KMS-11 (cell line): Measurements from ENCODE around the gene TMEM108.

Source experiments
- H2AFZ ChIP-seq: fragments of 200-600 bp; sonication (generic); 2 replicates; pipeline ENCODE4 v1.6.1; 2016; ENCODE audit warnings: antibody characterized with exemption, mixed run types, low read depth
- H3K27ac ChIP-seq: fragments of 200-600 bp; sonication (generic); 2 replicates; pipeline ENCODE4 v1.6.1; 2016; ENCODE audit warnings: mild to moderate bottlenecking, mixed run types
- H3K27me3 ChIP-seq: fragments of 200-600 bp; sonication (generic); 2 replicates; pipeline ENCODE4 v1.6.1; 2017; ENCODE audit warnings: mild to moderate bottlenecking, low read depth, mixed run types, moderate library complexity; ENCODE audit not compliant: insufficient read depth
- H3K36me3 ChIP-seq: fragments of 200-600 bp; sonication (generic); 2 replicates; pipeline ENCODE4 v1.6.1; 2017; ENCODE audit warnings: mild to moderate bottlenecking, mixed run types; ENCODE audit not compliant: insufficient read depth
- H3K4me1 ChIP-seq: fragments of 200-600 bp; sonication (generic); 2 replicates; pipeline ENCODE4 v1.6.1; 2016; ENCODE audit warnings: mild to moderate bottlenecking, low read depth, mixed run types; ENCODE audit not compliant: poor library complexity, severe bottlenecking
- H3K4me2 ChIP-seq: fragments of 200-600 bp; sonication (generic); 2 replicates; pipeline ENCODE4 v1.7.0; 2016; ENCODE audit warnings: mild to moderate bottlenecking, mixed run types
- H3K4me3 ChIP-seq: fragments of 200-600 bp; sonication (generic); IDR thresholded peaks from 2 replicates; pipeline ENCODE4 v1.6.1; 2017; ENCODE audit warnings: low read depth, low read length, mixed read lengths; ENCODE audit not compliant: insufficient read depth
- H3K79me2 ChIP-seq: fragments of 200-600 bp; sonication (generic); 2 replicates; pipeline ENCODE4 v1.6.1; 2016; ENCODE audit warnings: low read depth, mixed run types; ENCODE audit not compliant: insufficient read depth
- H3K9ac ChIP-seq: fragments of 200-600 bp; sonication (generic); 2 replicates; pipeline ENCODE4 v1.6.1; 2016; ENCODE audit warnings: mild to moderate bottlenecking, mixed run types
- H4K20me1 ChIP-seq: fragments of 200-600 bp; sonication (generic); 2 replicates; pipeline ENCODE4 v1.6.1; 2016; ENCODE audit warnings: mild to moderate bottlenecking, mixed run types; ENCODE audit not compliant: insufficient read depth
- TF ChIP-seq, protein P1 (sequence below): fragments of 200-600 bp; sonication (generic); conservative IDR thresholded peaks from 2 replicates; pipeline ENCODE4 v1.6.1; 2017; ENCODE audit warnings: low read depth, mild to moderate bottlenecking, antibody characterized with exemption, low read length, moderate library complexity, mixed read lengths

TMEM108 gene

DNA sequence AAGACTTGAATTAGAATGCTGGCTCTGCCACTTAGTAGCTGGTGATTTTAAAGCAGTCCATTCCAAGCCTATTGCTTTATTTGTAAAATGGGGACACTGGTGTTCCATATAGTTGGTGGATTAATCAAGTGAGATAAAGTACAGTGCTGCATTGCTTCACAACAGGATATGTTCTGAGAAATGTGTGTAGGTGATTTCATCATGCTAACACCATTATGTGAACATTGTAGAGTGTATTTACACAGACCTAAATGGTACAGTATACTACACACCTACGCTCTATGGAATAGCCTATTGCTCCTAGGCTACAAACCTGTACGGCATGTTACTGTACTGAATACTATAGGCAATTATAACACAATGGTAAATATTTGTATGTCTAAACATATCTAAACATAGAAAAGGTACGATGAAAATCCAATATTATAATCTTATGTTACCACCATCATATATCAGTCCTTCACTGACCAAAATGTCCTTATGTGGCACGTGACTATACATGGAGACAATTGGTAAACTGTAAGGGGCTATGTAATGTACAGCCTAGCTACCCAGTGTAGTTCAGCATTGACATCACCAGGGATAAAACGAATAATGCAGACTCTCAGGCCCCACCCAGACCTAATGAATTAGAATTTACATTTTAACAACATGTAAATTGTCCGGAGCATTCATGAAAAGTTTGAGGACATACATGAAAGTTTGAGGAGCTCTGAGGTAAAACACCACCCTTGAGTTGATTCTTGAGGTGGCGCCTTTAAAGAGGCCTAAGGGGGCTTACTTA is 240.3 kb downstream of the TMEM108 start:
- no peaks in the 10 kb centered on the region for H3K79me2 ChIP-seq
- H3K4me3 ChIP-seq = no peak overlapping the region
- H3K9ac ChIP-seq = no peak overlapping the region
- H3K4me1 ChIP-seq = no peaks in the 10 kb centered on the region
- H3K27me3 ChIP-seq = no peaks in the 10 kb centered on the region
- no peak overlapping the region for H3K4me2 ChIP-seq
- H3K27ac ChIP-seq = no peak overlapping the region
- no peak overlapping the region for H2AFZ ChIP-seq
- TF ChIP-seq, protein P1, sequence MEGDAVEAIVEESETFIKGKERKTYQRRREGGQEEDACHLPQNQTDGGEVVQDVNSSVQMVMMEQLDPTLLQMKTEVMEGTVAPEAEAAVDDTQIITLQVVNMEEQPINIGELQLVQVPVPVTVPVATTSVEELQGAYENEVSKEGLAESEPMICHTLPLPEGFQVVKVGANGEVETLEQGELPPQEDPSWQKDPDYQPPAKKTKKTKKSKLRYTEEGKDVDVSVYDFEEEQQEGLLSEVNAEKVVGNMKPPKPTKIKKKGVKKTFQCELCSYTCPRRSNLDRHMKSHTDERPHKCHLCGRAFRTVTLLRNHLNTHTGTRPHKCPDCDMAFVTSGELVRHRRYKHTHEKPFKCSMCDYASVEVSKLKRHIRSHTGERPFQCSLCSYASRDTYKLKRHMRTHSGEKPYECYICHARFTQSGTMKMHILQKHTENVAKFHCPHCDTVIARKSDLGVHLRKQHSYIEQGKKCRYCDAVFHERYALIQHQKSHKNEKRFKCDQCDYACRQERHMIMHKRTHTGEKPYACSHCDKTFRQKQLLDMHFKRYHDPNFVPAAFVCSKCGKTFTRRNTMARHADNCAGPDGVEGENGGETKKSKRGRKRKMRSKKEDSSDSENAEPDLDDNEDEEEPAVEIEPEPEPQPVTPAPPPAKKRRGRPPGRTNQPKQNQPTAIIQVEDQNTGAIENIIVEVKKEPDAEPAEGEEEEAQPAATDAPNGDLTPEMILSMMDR = no peak
- no peaks in the 10 kb centered on the region for H3K36me3 ChIP-seq
- no peaks in the 10 kb centered on the region for H4K20me1 ChIP-seq

DNA sequence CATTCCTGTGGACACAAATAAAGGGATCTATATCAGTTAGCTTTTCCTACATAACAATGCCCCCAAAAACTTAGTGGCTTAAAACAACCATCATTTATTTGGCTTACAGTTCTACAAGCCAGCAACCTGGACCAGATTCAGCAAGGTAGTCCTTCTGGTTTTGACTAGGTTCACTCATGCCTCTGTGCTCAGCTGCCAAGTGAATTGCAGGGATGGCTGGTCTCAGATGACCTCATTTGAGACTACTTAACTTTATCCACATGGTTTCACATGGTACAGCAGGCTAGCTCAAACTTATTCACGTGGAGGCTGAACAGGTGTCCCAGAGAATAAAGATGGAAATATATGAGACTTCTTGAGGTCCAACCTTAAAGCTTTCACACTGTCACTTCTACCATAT is 242.4 kb downstream of the TMEM108 start:
- Histone ChIP-seq H3K36me3 (no peaks in the 10 kb centered on the region), H4K20me1 (no peaks in the 10 kb centered on the region), H2AFZ (no peak overlapping the region), H3K4me1 (no peaks in the 10 kb centered on the region), H3K4me3 (no peak overlapping the region), H3K27me3 (no peaks in the 10 kb centered on the region), H3K27ac (no peak overlapping the region), H3K79me2 (no peaks in the 10 kb centered on the region), H3K9ac (no peak overlapping the region), H3K4me2 (no peak overlapping the region)
- TF ChIP-seq, protein P1 = no peak

DNA sequence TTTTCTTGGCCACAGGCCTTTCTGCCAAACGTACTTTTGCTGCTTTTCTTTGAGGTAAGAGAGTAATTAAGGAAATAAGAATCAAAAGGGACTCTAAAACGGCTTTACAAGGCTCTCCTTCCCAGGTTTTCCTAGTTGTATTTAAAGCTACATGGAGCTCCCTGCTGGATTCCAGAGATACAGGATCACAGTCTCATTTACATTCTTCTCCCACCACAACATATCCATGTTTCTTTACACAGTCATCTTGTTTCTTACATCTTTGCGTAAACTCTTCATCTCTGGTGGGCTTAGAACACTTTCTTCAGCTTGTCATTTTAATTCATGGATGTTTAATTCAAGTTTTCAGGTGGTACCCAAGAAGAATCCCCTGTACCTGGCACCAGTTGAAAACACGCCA is 244.0 kb downstream of the TMEM108 start:
- Histone ChIP-seq H3K4me2 (no peak overlapping the region), H3K27me3 (no peaks in the 10 kb centered on the region), H4K20me1 (no peaks in the 10 kb centered on the region), H3K36me3 (no peaks in the 10 kb centered on the region), H3K4me1 (no peaks in the 10 kb centered on the region), H3K4me3 (no peak overlapping the region), H2AFZ (no peak overlapping the region), H3K27ac (no peak overlapping the region), H3K9ac (no peak overlapping the region), H3K79me2 (no peaks in the 10 kb centered on the region)
- TF ChIP-seq, protein P1 = no peak

DNA sequence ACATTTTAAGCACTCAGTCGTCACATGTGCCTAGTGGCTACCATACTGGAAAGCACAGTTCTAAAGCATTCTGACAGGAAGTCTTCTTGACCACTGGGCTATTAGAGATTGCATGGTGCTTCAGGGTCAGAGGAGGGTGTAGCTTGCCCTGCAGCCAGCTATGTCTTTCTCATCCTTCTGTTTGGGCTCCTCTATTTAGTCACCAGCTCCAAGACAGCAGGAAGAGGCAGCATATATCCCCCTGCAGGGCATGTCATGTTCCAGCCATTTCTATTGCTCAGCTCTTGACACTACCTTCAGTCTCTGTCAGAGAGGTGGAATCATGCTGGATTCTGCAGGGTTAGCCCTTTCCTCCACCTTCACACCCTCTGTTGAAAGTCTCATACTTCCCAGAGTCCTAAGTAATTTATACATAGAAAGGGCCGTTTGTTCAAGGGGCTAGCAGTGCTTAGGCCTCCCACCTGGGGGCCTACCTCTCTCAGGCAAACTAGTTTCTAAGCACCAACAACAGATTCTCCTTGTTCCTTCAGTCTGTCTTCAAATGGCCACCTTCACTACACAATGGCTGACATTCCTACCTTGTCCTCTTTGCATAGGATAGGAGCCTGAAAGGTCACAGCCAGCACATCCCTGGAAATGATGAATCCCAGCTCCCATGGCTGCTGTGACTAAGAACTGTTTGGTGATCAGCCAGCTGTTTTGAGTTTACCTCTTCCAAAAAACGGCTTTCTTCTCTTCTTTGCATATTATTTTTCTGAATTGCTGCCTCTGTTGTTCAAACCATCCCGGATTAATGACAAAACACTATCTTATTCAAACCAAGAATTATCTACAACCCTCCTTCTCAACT is 246.0 kb downstream of the TMEM108 start:
- no peak overlapping the region for H3K9ac ChIP-seq
- no peaks in the 10 kb centered on the region for H3K36me3 ChIP-seq
- no peak overlapping the region for H3K4me2 ChIP-seq
- H3K4me1 ChIP-seq = no peaks in the 10 kb centered on the region
- no peaks in the 10 kb centered on the region for H4K20me1 ChIP-seq
- TF ChIP-seq, protein P1 = no peak
- no peaks in the 10 kb centered on the region for H3K27me3 ChIP-seq
- H3K27ac ChIP-seq = no peak overlapping the region
- H3K79me2 ChIP-seq = no peaks in the 10 kb centered on the region
- no peak overlapping the region for H3K4me3 ChIP-seq
- H2AFZ ChIP-seq = no peak overlapping the region
